Right lobe of liver (tissue), 6 donors: ENCODE results near the gene FHIT. TPM values are rescaled to one million over a fixed set of nuclear protein-coding genes. Genes with fewer than 3 reads are reported as not detected.

Experiments
- ATAC-seq, 4 donors: fragments of 200-7000 bp; cut with Tn5 transposase; one replicate each; pipeline ENCODE4 v1.9.1; 2020; ENCODE audit warnings: mild to moderate bottlenecking in 4 of 4, moderate library complexity in 4 of 4
- DNase-seq, 3 donors: peaks; one replicate each; pipeline ENCODE4 v3.0.0-alpha.2; 2020
- H3K27ac ChIP-seq, 3 donors: fragments of 200-600 bp; one replicate each; pipeline ENCODE4 v1.8.0; 2022
- H3K27me3 ChIP-seq, 2 donors: fragments of 200-600 bp; one replicate each; pipeline ENCODE4 v1.8.0; 2022
- H3K36me3 ChIP-seq, 4 donors: fragments of 200-600 bp; sonication (generic) in 1 of 4; one replicate each; pipeline versions ENCODE4 v1.5.1 to v1.8.0; 2017 to 2022; ENCODE audit warnings: control low read depth in 1 of 4
- H3K4me1 ChIP-seq, 4 donors: fragments of 200-600 bp; sonication (generic) in 1 of 4; one replicate each; pipeline versions ENCODE4 v1.5.1 to v1.8.0; 2017 to 2022; ENCODE audit warnings: control low read depth in 1 of 4
- H3K4me3 ChIP-seq, 3 donors: fragments of 200-600 bp; one replicate each; pipeline ENCODE4 v1.8.0; 2022
- H3K9me3 ChIP-seq, 4 donors: fragments of 200-600 bp; sonication (generic) in 1 of 4; one replicate each; pipeline versions ENCODE4 v1.5.1 to v1.8.0; 2017 to 2022; ENCODE audit warnings: control low read depth in 1 of 4
- CTCF ChIP-seq, 4 donors: fragments of 200-600 bp in 3 of 4; fragments of 450-650 bp in 1 of 4; IDR thresholded peaks; one replicate each; pipeline versions ENCODE4 v1.5.1 to v1.8.0; 2016 to 2022; ENCODE audit warnings: antibody characterized with exemption in 4 of 4, mild to moderate bottlenecking in 2 of 4
- POLR2A ChIP-seq: fragments of 450-650 bp; IDR thresholded peaks from one replicate; pipeline ENCODE4 v1.6.1; 2017; ENCODE audit warnings: antibody characterized with exemption, mild to moderate bottlenecking
- WGBS: methylation state at CpG from one replicate; pipeline ENCODE4 v1.1.6; 2018; ENCODE audit warnings: low coverage, low lambda C conversion rate; ENCODE audit not compliant: insufficient coverage; ENCODE audit errors: missing lambda C conversion rate; 5-methylcytosine and 5-hydroxymethylcytosine counted together
- intact Hi-C, 2 donors: fragments of 100-400 bp; cut with DNase I; formaldehyde crosslinking; loops; one replicate each; pipeline versions ENCODE4 v1.11.2 to v1.14.1; 2022
- total RNA-seq, 6 experiments: library from RNA; depleted of rRNA in 2 of 6; stranded (reverse); fragments of >200 nt in 2 of 6; fragmentation: NEBNext Ultra II Directional in 3 of 6; extraction: Animal tissue kit (Norgen Biotek cat#: 25700) in 3 of 6; gene quantifications; one replicate each; pipeline versions ENCODE4 v1.1.0 to v1.2.4, GENCODE V29; 2016 to 2023
- donor health status: DM: no; HTN: yes; CAD: no.
- donor health status: DM: no; HTN: no; CAD: no.
- donor health status: DM: no; HTN: no; CAD: no.
- donor health status: DM: no; HTN: yes; CAD: no.
- donor health status: DM: no; HTN: yes; CAD: no.

Gene FHIT
- total RNA-seq, 6 experiments from 2014 or later = 6.6 to 11.2 (median 8.0) TPM

GRCh38 chr3:60579734-60580133, 671.5 kb downstream of the FHIT start:
- Histone ChIP-seq H3K4me3 (no peak overlapping the region), H3K9me3 (no peaks in the 10 kb centered on the region), H3K36me3 (no peaks in the 10 kb centered on the region), H3K27ac (no peak overlapping the region), H3K27me3 (no peaks in the 10 kb centered on the region), H3K4me1 (no peaks in the 10 kb centered on the region)
- DNase-seq (no peak), ATAC-seq (no peak)
- intact Hi-C loops = no loop called here
- no peak for TF ChIP-seq POLR2A
- TF ChIP-seq CTCF (IDR thresholded peaks at IDR 0.05) = no peak
- 76% methylated on average over 5 of the region's 5 CpGs for WGBS

- intact Hi-C loops = no loop called here
- no peak for DNase-seq
- Histone ChIP-seq H3K27me3 (no peaks in the 10 kb centered on the region), H3K4me1 (no peaks in the 10 kb centered on the region), H3K4me3 (no peak overlapping the region), H3K9me3 (no peaks in the 10 kb centered on the region), H3K36me3 (no peaks in the 10 kb centered on the region), H3K27ac (no peak overlapping the region)
- 100% methylated on average over 1 of the region's 1 CpG for WGBS
- TF ChIP-seq POLR2A (no peak), CTCF (IDR thresholded peaks at IDR 0.05) (no peak)
- ATAC-seq = no peak
Observed at GRCh38 chr3:60578936-60579335, 672.3 kb downstream of the FHIT start.

- Histone ChIP-seq H3K27ac (no peak overlapping the region), H3K27me3 (no peaks in the 10 kb centered on the region), H3K9me3 (no peaks in the 10 kb centered on the region), H3K36me3 (no peaks in the 10 kb centered on the region), H3K4me3 (no peak overlapping the region), H3K4me1 (no peaks in the 10 kb centered on the region)
- intact Hi-C loops = no loop called here
- DNase-seq (no peak), ATAC-seq (no peak)
- TF ChIP-seq CTCF (IDR thresholded peaks at IDR 0.05) = no peak
- TF ChIP-seq POLR2A = no peak
- 85% methylated on average over 4 of the region's 4 CpGs for WGBS
Observed at GRCh38 chr3:60577601-60578000, 673.7 kb downstream of the FHIT start.

GRCh38 chr3:60575718-60576272, 675.5 kb downstream of the FHIT start:
- no peaks in the 10 kb centered on the region for H3K27me3 ChIP-seq
- intact Hi-C loops = no loop called here
- 83% methylated on average over 8 of the region's 8 CpGs for WGBS
- H3K27ac ChIP-seq = no peak overlapping the region
- no peaks in the 10 kb centered on the region for H3K36me3 ChIP-seq
- H3K4me3 ChIP-seq = no peak overlapping the region
- no peak for ATAC-seq
- H3K4me1 ChIP-seq = no peaks in the 10 kb centered on the region
- DNase-seq = no peak
- TF ChIP-seq POLR2A (no peak), CTCF (IDR thresholded peaks at IDR 0.05) (no peak)
- H3K9me3 ChIP-seq = no peaks in the 10 kb centered on the region
